Loucy (cell line): ENCODE measurements around the gene POC5.

Experiments used
- H2AFZ ChIP-seq: fragments of 200-600 bp; sonication (generic); 2 replicates; pipeline ENCODE4 v1.6.0; 2016; ENCODE audit warnings: antibody characterized with exemption, mild to moderate bottlenecking, low read length, moderate library complexity
- H3F3A ChIP-seq: fragments of 200-600 bp; 2 replicates; pipeline ENCODE4 v1.6.0; 2016; ENCODE audit warnings: antibody characterized with exemption, low read depth, mild to moderate bottlenecking
- H3K27me3 ChIP-seq: fragments of 200-600 bp; sonication (generic); 2 replicates; pipeline ENCODE4 v1.6.1; 2014; ENCODE audit warnings: low read length, mild to moderate bottlenecking; ENCODE audit not compliant: insufficient read depth, poor library complexity, severe bottlenecking
- H3K36me3 ChIP-seq: fragments of 200-600 bp; sonication (generic); 2 replicates; pipeline ENCODE4 v1.6.1; 2016; ENCODE audit warnings: low read length; ENCODE audit not compliant: insufficient read depth
- H3K4me1 ChIP-seq: fragments of 200-600 bp; sonication (generic); 2 replicates; pipeline ENCODE4 v1.5.1; 2014; ENCODE audit warnings: low read length, mild to moderate bottlenecking; ENCODE audit not compliant: insufficient read depth, poor library complexity, severe bottlenecking
- H3K4me2 ChIP-seq: fragments of 200-600 bp; sonication (generic); 2 replicates; pipeline ENCODE4 v1.6.0; 2014; ENCODE audit warnings: antibody characterized with exemption, low read length, low read depth, mild to moderate bottlenecking; ENCODE audit not compliant: poor library complexity, severe bottlenecking
- H3K4me3 ChIP-seq: fragments of 200-600 bp; sonication (generic); 2 replicates; pipeline ENCODE4 v1.5.1; 2014; ENCODE audit warnings: low read length, mild to moderate bottlenecking, mixed read lengths; ENCODE audit not compliant: poor library complexity, severe bottlenecking
- H3K79me2 ChIP-seq: fragments of 200-600 bp; sonication (generic); 2 replicates; pipeline ENCODE4 v1.6.1; 2014; ENCODE audit warnings: low read length; ENCODE audit not compliant: insufficient read depth
- H3K9ac ChIP-seq: fragments of 200-600 bp; sonication (generic); 2 replicates; pipeline ENCODE4 v1.6.0; 2014; ENCODE audit warnings: mild to moderate bottlenecking, low read depth, low read length, moderate library complexity; ENCODE audit not compliant: poor library complexity, severe bottlenecking
- H3K9me2 ChIP-seq: fragments of 200-600 bp; sonication (generic); replicated peaks from 2 replicates; pipeline ENCODE4 v1.6.1; 2016; ENCODE audit warnings: low read depth, low read length, mixed read lengths
- H3K9me3 ChIP-seq: fragments of 200-600 bp; sonication (generic); 2 replicates; pipeline ENCODE4 v1.6.1; 2014; ENCODE audit warnings: mild to moderate bottlenecking, antibody characterized with exemption, low read length, low read depth; ENCODE audit not compliant: insufficient read depth
- H4K20me1 ChIP-seq: fragments of 200-600 bp; sonication (generic); 2 replicates; pipeline ENCODE4 v1.6.0; 2014; ENCODE audit warnings: antibody characterized with exemption, low read length, mild to moderate bottlenecking; ENCODE audit not compliant: insufficient read depth, poor library complexity, severe bottlenecking
- CTCF ChIP-seq: fragments of 200-600 bp; sonication (generic); conservative IDR thresholded peaks from 2 replicates; pipeline ENCODE4 v1.5.1; 2014; ENCODE audit warnings: mild to moderate bottlenecking, antibody characterized with exemption, low read length
- EZH2phosphoT487 ChIP-seq: fragments of 200-600 bp; IDR thresholded peaks from 2 replicates; pipeline ENCODE4 v1.6.1; 2018; ENCODE audit warnings: antibody characterized with exemption, mild to moderate bottlenecking, moderate library complexity, borderline replicate concordance

POC5 gene

GRCh38 chr5:75668977-75669689 lies 48.1 kb downstream of the POC5 start:
- peaks cover 6% of the 10 kb centered on the region; the same call in 1 of the 2 replicates for H3K36me3 ChIP-seq
- no peaks in the 10 kb centered on the region for H3K27me3 ChIP-seq
- no peaks in the 10 kb centered on the region for H3K9me2 ChIP-seq
- TF ChIP-seq EZH2phosphoT487 (no peak), CTCF (no peak)
- peaks cover 44% of the 10 kb centered on the region for H3K4me1 ChIP-seq
- H3K4me2 ChIP-seq, result peak overlapping the region; percentile 85
- no peaks in the 10 kb centered on the region for H4K20me1 ChIP-seq
- H3K4me3 ChIP-seq, result peak overlapping the region; percentile 73
- H3K79me2 ChIP-seq, result no peaks in the 10 kb centered on the region
- H2AFZ ChIP-seq, result peak overlapping the region; percentile 71
- peaks cover 8% of the 10 kb centered on the region; the same call in 1 of the 2 replicates for H3F3A ChIP-seq
- peak overlapping the region; percentile 74 for H3K9ac ChIP-seq
- H3K9me3 ChIP-seq, result no peaks in the 10 kb centered on the region

- peak overlapping the region; percentile 74 for H3K9ac ChIP-seq
- no peaks in the 10 kb centered on the region for H4K20me1 ChIP-seq
- H3K27me3 ChIP-seq, result no peaks in the 10 kb centered on the region
- peak overlapping the region; percentile 85 for H3K4me2 ChIP-seq
- no peaks in the 10 kb centered on the region for H3K9me3 ChIP-seq
- peaks cover 8% of the 10 kb centered on the region; the same call in 1 of the 2 replicates for H3F3A ChIP-seq
- H3K4me1 ChIP-seq, result peaks cover 44% of the 10 kb centered on the region
- H3K4me3 ChIP-seq, result peak overlapping the region; percentile 73
- peaks cover 5% of the 10 kb centered on the region; the same call in 1 of the 2 replicates for H3K36me3 ChIP-seq
- H3K79me2 ChIP-seq, result no peaks in the 10 kb centered on the region
- peak overlapping the region; percentile 71 for H2AFZ ChIP-seq
- no peak for TF ChIP-seq CTCF
- TF ChIP-seq EZH2phosphoT487, result no peak
- no peaks in the 10 kb centered on the region for H3K9me2 ChIP-seq
Observed at GRCh38 chr5:75668445-75668844, 48.8 kb downstream of the POC5 start.

- Histone ChIP-seq H3K27me3 (no peaks in the 10 kb centered on the region), H4K20me1 (no peaks in the 10 kb centered on the region), H3K9me2 (no peaks in the 10 kb centered on the region), H3K4me2 (no peak overlapping the region), H3F3A (peaks cover 8% of the 10 kb centered on the region; the same call in 1 of the 2 replicates), H3K36me3 (no peaks in the 10 kb centered on the region), H3K4me3 (no peak overlapping the region), H3K79me2 (no peaks in the 10 kb centered on the region), H3K9me3 (no peaks in the 10 kb centered on the region), H3K4me1 (peaks cover 44% of the 10 kb centered on the region), H3K9ac (peak overlapping the region; percentile 74), H2AFZ (no peak overlapping the region)
- TF ChIP-seq CTCF (peak; percentile 63), EZH2phosphoT487 (no peak)
Observed at GRCh38 chr5:75667586-75667985, 49.7 kb downstream of the POC5 start.
